Esophagus muscularis mucosa (tissue), 3 donors: ENCODE results near the gene PARP12.

Experiments used
- POLR2A ChIP-seq: fragments of 450-650 bp; IDR thresholded peaks from one replicate; pipeline ENCODE4 v1.6.1; 2017; ENCODE audit warnings: antibody characterized with exemption, moderate library complexity, mild to moderate bottlenecking, low read depth
- TF ChIP-seq, protein P1 (sequence below), 3 experiments: fragments of 200-600 bp in 2 of 3; fragments of 450-650 bp in 1 of 3; sonication (generic) in 2 of 3; IDR thresholded peaks; one replicate each; pipeline ENCODE4 v1.5.1; 2017 to 2019; ENCODE audit warnings: antibody characterized with exemption in 3 of 3, mild to moderate bottlenecking in 2 of 3, moderate library complexity in 1 of 3

DNA sequence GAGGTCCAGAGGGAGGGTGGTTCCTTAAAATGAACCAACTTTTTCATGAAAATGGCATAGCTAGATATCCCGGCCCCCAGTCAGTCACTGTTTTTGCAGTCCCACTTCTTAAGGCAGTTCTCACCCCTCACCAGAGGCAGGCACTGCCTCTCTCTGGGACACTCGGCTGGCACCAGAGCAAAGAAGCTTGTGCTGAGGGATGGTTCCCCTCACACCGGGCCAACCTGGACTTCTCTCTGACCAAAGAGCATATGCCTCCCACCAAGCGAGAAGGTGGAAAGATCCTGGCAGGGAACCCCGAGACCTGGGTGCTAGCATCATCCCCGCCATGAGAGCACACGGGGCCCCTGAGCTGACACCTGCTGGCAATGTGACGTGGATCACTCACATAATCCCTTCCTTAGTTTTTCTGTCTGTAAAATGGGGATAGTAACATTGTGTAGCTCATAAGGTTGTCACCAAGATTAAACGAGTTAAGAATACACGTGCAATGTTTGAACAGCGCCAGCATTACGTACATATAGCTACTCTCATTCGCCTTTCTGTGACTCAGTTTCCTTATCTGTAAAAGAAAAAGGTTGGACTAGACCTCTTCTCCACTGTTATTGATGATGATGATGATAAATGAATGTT, 88.5 kb downstream of the PARP12 start:
- TF ChIP-seq, protein P1, sequence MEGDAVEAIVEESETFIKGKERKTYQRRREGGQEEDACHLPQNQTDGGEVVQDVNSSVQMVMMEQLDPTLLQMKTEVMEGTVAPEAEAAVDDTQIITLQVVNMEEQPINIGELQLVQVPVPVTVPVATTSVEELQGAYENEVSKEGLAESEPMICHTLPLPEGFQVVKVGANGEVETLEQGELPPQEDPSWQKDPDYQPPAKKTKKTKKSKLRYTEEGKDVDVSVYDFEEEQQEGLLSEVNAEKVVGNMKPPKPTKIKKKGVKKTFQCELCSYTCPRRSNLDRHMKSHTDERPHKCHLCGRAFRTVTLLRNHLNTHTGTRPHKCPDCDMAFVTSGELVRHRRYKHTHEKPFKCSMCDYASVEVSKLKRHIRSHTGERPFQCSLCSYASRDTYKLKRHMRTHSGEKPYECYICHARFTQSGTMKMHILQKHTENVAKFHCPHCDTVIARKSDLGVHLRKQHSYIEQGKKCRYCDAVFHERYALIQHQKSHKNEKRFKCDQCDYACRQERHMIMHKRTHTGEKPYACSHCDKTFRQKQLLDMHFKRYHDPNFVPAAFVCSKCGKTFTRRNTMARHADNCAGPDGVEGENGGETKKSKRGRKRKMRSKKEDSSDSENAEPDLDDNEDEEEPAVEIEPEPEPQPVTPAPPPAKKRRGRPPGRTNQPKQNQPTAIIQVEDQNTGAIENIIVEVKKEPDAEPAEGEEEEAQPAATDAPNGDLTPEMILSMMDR (IDR thresholded peaks at IDR 0.05): no peak
- no peak for TF ChIP-seq POLR2A
